Keratinocyte (primary cell): Measurements from ENCODE around the gene NFKB2. TPM values are rescaled to one million over a fixed set of nuclear protein-coding genes. Genes with fewer than 3 reads are reported as not detected.

Source experiments
- DNase-seq: peaks from one replicate; pipeline ENCODE4 v3.0.0-alpha.2; 2011; ENCODE audit warnings: low read depth, missing footprints, low spot score
- FAIRE-seq: peaks from 2 replicates; lab custom pipeline; 2011; peaks lifted over from hg19 to GRCh38; lab: Jason Lieb, UNC
- H2AFZ ChIP-seq: 2 replicates; pipeline ENCODE4 v1.6.0; 2012; ENCODE audit warnings: low read length, control low read depth, inconsistent platforms; ENCODE audit not compliant: control insufficient read depth
- H3K27ac ChIP-seq: 2 replicates; pipeline ENCODE4 v1.5.1; 2011; ENCODE audit warnings: low read length; ENCODE audit not compliant: control insufficient read depth, insufficient read depth
- H3K27me3 ChIP-seq: 3 replicates; pipeline ENCODE4 v1.6.0; 2011; ENCODE audit warnings: low read length; ENCODE audit not compliant: control insufficient read depth, insufficient read depth; ENCODE audit errors: extremely low read depth
- H3K36me3 ChIP-seq, 2 experiments: 2 replicates in 1 of 2; 3 replicates in 1 of 2; pipeline ENCODE4 v1.5.1; 2011; ENCODE audit warnings: low read length in 2 of 2, mild to moderate bottlenecking in 1 of 2; ENCODE audit not compliant: control insufficient read depth in 2 of 2, insufficient read depth in 2 of 2; ENCODE audit errors: extremely low read depth in 1 of 2
- H3K4me1 ChIP-seq: 3 replicates; pipeline ENCODE4 v1.5.1; 2011; ENCODE audit warnings: low read length; ENCODE audit not compliant: control insufficient read depth, insufficient read depth; ENCODE audit errors: extremely low read depth
- H3K4me2 ChIP-seq: 3 replicates; pipeline ENCODE4 v1.6.0; 2011; ENCODE audit warnings: low read depth, low read length; ENCODE audit not compliant: control insufficient read depth, insufficient read depth; ENCODE audit errors: extremely low read depth
- H3K4me3 ChIP-seq, 3 experiments: fragments of 200-600 bp in 1 of 3; sonication (generic) in 1 of 3; 2 replicates in 2 of 3; 3 replicates in 1 of 3; pipeline ENCODE4 v1.5.1; 2011 to 2016; ENCODE audit warnings: low read length in 3 of 3, mild to moderate bottlenecking in 3 of 3, control low read depth in 2 of 3, inconsistent platforms in 1 of 3, low read depth in 1 of 3, mixed read lengths in 1 of 3, mixed run types in 1 of 3, moderate library complexity in 1 of 3; ENCODE audit not compliant: control insufficient read depth in 2 of 3, insufficient read depth in 2 of 3; ENCODE audit errors: extremely low read depth in 1 of 3
- H3K79me2 ChIP-seq: 2 replicates; pipeline ENCODE4 v1.6.0; 2012; ENCODE audit warnings: low read length; ENCODE audit not compliant: control insufficient read depth, insufficient read depth
- H3K9ac ChIP-seq: 3 replicates; pipeline ENCODE4 v1.6.0; 2011; ENCODE audit warnings: low read length; ENCODE audit not compliant: control insufficient read depth, insufficient read depth; ENCODE audit errors: extremely low read depth
- H3K9me1 ChIP-seq: 3 replicates; pipeline ENCODE4 v1.6.0; 2011; ENCODE audit warnings: low read length; ENCODE audit not compliant: control insufficient read depth, insufficient read depth; ENCODE audit errors: extremely low read depth
- H3K9me3 ChIP-seq: 2 replicates; pipeline ENCODE4 v1.5.1; 2012; ENCODE audit warnings: low read depth, low read length; ENCODE audit not compliant: control insufficient read depth
- H4K20me1 ChIP-seq: 3 replicates; pipeline ENCODE4 v1.6.0; 2011; ENCODE audit warnings: low read length; ENCODE audit not compliant: control insufficient read depth, insufficient read depth; ENCODE audit errors: extremely low read depth
- EZH2 ChIP-seq: IDR thresholded peaks from one replicate; pipeline ENCODE4 v1.6.1; 2012; ENCODE audit warnings: inconsistent platforms, mild to moderate bottlenecking, low read length, moderate library complexity
- dilution Hi-C: fragments of 300-500 bp; cut with MboI; formaldehyde crosslinking; loops from one replicate; pipeline ENCODE4 v1.7.0; 2020; ENCODE audit warnings: low sequenced_read_pairs; ENCODE audit not compliant: extremely low pct_ligation_motif_present
- polyA plus RNA-seq, 5 experiments: library from polyadenylated mRNA; depleted of rRNA in 3 of 5; stranded (reverse) in 3 of 5; stranded (forward) in 1 of 5; unstranded in 1 of 5; fragments of >200 nt; gene quantifications; 1 replicate in 1 of 5; 2 replicates in 3 of 5; 3 replicates in 1 of 5; pipeline versions ENCODE4 v1.2.1 to v1.2.3, GENCODE V29; 2011 to 2012; ENCODE audit warnings: missing spikeins in 2 of 5, low read depth in 1 of 5, low replicate concordance in 1 of 5
- TF ChIP-seq, protein P1 (sequence below), 3 experiments: IDR thresholded peaks in 1 of 3; conservative IDR thresholded peaks in 1 of 3; optimal IDR thresholded peaks in 1 of 3; 2 replicates in 2 of 3; 3 replicates in 1 of 3; pipeline versions ENCODE3 to v1.5.1; 2011; ENCODE audit warnings: low read length in 3 of 3, mild to moderate bottlenecking in 3 of 3, moderate library complexity in 2 of 3, control low read depth in 1 of 3, inconsistent platforms in 1 of 3; ENCODE audit not compliant: insufficient read depth in 2 of 3; ENCODE audit errors: extremely low read depth in 1 of 3

Gene NFKB2
- polyA plus RNA-seq, 1 donor (not counting 4 experiments of a cell fraction or from before 2014, with no cell fraction given) = 14.8 TPM

DNA sequence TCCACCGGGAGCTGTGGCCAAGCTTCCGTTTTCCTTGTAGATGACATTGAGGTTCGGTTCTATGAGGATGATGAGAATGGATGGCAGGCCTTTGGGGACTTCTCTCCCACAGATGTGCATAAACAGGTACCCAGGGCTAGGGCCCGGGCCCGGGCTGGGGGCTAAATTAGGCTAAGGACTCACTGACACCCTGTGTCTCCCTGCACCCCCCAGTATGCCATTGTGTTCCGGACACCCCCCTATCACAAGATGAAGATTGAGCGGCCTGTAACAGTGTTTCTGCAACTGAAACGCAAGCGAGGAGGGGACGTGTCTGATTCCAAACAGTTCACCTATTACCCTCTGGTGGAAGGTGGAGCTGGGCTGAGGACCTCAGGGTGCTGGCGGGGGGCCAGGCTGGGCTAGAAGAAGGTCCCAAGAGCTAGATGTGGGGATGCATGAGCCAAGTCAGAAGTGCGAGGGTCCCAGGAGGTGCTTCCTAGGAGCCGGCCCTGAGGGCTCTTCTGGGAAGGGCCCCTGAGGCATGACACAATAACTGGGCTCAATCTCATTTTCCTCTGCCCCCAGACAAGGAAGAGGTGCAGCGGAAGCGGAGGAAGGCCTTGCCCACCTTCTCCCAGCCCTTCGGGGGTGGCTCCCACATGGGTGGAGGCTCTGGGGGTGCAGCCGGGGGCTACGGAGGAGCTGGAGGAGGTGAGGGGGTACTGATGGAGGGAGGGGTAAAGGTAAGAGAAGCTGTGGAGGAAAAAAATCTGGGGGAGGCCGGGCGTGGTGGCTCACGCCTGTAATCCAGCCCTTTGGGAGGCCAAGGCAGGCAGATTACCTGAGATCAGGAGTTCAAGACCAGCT, 2.9 kb downstream of the NFKB2 start:
- no peak for TF ChIP-seq EZH2
- TF ChIP-seq, protein P1, sequence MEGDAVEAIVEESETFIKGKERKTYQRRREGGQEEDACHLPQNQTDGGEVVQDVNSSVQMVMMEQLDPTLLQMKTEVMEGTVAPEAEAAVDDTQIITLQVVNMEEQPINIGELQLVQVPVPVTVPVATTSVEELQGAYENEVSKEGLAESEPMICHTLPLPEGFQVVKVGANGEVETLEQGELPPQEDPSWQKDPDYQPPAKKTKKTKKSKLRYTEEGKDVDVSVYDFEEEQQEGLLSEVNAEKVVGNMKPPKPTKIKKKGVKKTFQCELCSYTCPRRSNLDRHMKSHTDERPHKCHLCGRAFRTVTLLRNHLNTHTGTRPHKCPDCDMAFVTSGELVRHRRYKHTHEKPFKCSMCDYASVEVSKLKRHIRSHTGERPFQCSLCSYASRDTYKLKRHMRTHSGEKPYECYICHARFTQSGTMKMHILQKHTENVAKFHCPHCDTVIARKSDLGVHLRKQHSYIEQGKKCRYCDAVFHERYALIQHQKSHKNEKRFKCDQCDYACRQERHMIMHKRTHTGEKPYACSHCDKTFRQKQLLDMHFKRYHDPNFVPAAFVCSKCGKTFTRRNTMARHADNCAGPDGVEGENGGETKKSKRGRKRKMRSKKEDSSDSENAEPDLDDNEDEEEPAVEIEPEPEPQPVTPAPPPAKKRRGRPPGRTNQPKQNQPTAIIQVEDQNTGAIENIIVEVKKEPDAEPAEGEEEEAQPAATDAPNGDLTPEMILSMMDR (optimal IDR thresholded peaks at IDR 0.05 in 1 of 3, IDR thresholded peaks at IDR 0.05 in 1 of 3, conservative IDR thresholded peaks at IDR 0.05 in 1 of 3; ENCODE audit: extremely low read depth in 1 of 3, insufficient read depth in 2 of 3, low read length in 3 of 3) = no peak
- DNase-seq (no peak), FAIRE-seq (no peak)
- Histone ChIP-seq H3K4me3 (no peak overlapping the region), H2AFZ (no peak overlapping the region), H3K9me1 (no peaks in the 10 kb centered on the region), H3K27me3 (no peaks in the 10 kb centered on the region), H3K4me2 (no peak overlapping the region), H4K20me1 (peaks cover 3% of the 10 kb centered on the region), H3K4me1 (peaks cover 35% of the 10 kb centered on the region), H3K27ac (no peak overlapping the region), H3K79me2 (peaks cover 11% of the 10 kb centered on the region), H3K9me3 (no peaks in the 10 kb centered on the region), H3K9ac (no peak overlapping the region), H3K36me3 (peaks cover 20 to 23% of the 10 kb centered on the region in 2 experiments)
- dilution Hi-C loops = no loop called here

DNA sequence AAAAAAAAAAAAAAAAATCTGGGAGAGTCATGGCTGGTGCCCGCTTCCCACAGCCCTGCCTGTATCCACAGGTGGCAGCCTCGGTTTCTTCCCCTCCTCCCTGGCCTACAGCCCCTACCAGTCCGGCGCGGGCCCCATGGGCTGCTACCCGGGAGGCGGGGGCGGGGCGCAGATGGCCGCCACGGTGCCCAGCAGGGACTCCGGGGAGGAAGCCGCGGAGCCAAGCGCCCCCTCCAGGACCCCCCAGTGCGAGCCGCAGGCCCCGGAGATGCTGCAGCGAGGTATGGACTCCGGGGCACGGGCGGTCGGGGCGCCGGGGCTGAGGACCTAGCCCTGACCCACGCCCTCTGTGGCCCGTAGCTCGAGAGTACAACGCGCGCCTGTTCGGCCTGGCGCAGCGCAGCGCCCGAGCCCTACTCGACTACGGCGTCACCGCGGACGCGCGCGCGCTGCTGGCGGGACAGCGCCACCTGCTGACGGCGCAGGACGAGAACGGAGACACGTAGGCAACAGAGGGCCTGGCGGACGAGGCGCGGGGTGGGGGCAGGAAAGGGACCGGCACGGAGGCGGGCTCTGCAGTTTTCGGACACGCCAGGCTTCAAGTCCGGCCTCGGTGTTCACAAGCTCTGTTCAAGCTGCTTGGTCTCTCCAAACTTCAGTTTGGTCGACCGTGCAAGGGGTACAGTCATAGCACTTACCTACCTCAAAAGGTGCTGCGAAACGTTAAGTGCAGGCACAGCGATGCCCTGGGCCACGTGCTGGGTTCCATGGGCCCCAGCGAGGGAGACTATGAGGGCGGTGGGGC, 3.9 kb downstream of the NFKB2 start:
- Histone ChIP-seq H4K20me1 (peaks cover 3% of the 10 kb centered on the region), H3K27ac (peak overlapping the region; percentile 61), H3K27me3 (no peaks in the 10 kb centered on the region), H3K36me3 (peaks cover 20 to 26% of the 10 kb centered on the region in 2 experiments), H3K4me3 (peak overlapping the region; percentile 27 to 48 (median 34)), H3K9me3 (no peaks in the 10 kb centered on the region), H3K9ac (peak overlapping the region; percentile 60), H3K79me2 (peaks cover 11% of the 10 kb centered on the region), H2AFZ (peak overlapping the region; percentile 46), H3K4me2 (peak overlapping the region; percentile 64), H3K9me1 (no peaks in the 10 kb centered on the region), H3K4me1 (peaks cover 30% of the 10 kb centered on the region)
- dilution Hi-C loops = no loop called here
- DNase-seq (peak; percentile 42), FAIRE-seq (no peak)
- no peak for TF ChIP-seq EZH2
- TF ChIP-seq, protein P1 (optimal IDR thresholded peaks at IDR 0.05 in 1 of 3, IDR thresholded peaks at IDR 0.05 in 1 of 3, conservative IDR thresholded peaks at IDR 0.05 in 1 of 3; ENCODE audit: extremely low read depth in 1 of 3, insufficient read depth in 2 of 3, low read length in 3 of 3) = peak in 2 of 3 experiments; percentile 71 to 96
